NT2/D1 (cell line): ENCODE measurements around the gene CNNM1.

Experiments
- SUZ12 ChIP-seq: IDR thresholded peaks from 2 replicates; pipeline ENCODE4 v1.6.1; 2011; ENCODE audit not compliant: insufficient read length, insufficient read depth; ENCODE audit errors: extremely low read depth
- YY1 ChIP-seq: IDR thresholded peaks from 2 replicates; pipeline ENCODE4 v1.6.1; 2011; ENCODE audit not compliant: insufficient read length, insufficient read depth

- TF ChIP-seq YY1 (no peak), SUZ12 (no peak)
Measured at GRCh38 chr10:99344715-99345114, 15.6 kb downstream of the CNNM1 start.
